H9 (cell line): ENCODE results near the gene UTF1. TPM values are rescaled to one million over a fixed set of nuclear protein-coding genes. Genes with fewer than 3 reads are reported as not detected.

Source experiments
- DNase-seq: peaks from one replicate; pipeline ENCODE4 v3.0.0-alpha.2; 2017
- H2AFZ ChIP-seq: one replicate; pipeline ENCODE4 v1.6.1; 2013; ENCODE audit warnings: mild to moderate bottlenecking, low read length, control low read depth, moderate library complexity
- H2AK5ac ChIP-seq: 2 replicates; pipeline ENCODE4 v1.6.1; 2013; ENCODE audit warnings: low read length, control low read depth, mixed read lengths; ENCODE audit not compliant: insufficient read length
- H2BK120ac ChIP-seq: one replicate; pipeline ENCODE4 v1.6.1; 2013; ENCODE audit warnings: low read depth, mild to moderate bottlenecking, low read length, control low read depth, inconsistent platforms; ENCODE audit not compliant: poor library complexity, severe bottlenecking
- H2BK12ac ChIP-seq: 2 replicates; pipeline ENCODE4 v1.6.1; 2013; ENCODE audit warnings: low read length, control low read depth, mixed read lengths, low read depth; ENCODE audit not compliant: insufficient read length
- H2BK15ac ChIP-seq: 2 replicates; pipeline ENCODE4 v1.6.1; 2013; ENCODE audit warnings: low read depth, low read length, control low read depth
- H2BK20ac ChIP-seq: one replicate; pipeline ENCODE4 v1.6.1; 2013; ENCODE audit warnings: low read depth, mild to moderate bottlenecking, low read length, control low read depth, inconsistent platforms; ENCODE audit not compliant: poor library complexity, severe bottlenecking
- H2BK5ac ChIP-seq: 2 replicates; pipeline ENCODE4 v1.6.1; 2013; ENCODE audit warnings: low read length, control low read depth, mixed read lengths; ENCODE audit not compliant: insufficient read length
- H3K14ac ChIP-seq: 2 replicates; pipeline ENCODE4 v1.6.1; 2013; ENCODE audit warnings: low read length, control low read depth; ENCODE audit not compliant: insufficient read depth
- H3K18ac ChIP-seq: 2 replicates; pipeline ENCODE4 v1.6.1; 2013; ENCODE audit warnings: low read depth, mild to moderate bottlenecking, mixed read lengths, low read length, control low read depth; ENCODE audit not compliant: insufficient read length
- H3K23ac ChIP-seq: 2 replicates; pipeline ENCODE4 v1.6.1; 2013; ENCODE audit warnings: low read length, control low read depth, mixed read lengths, low read depth; ENCODE audit not compliant: insufficient read length
- H3K23me2 ChIP-seq: 2 replicates; pipeline ENCODE4 v1.6.1; 2013; ENCODE audit warnings: low read depth, mild to moderate bottlenecking, mixed read lengths, low read length, control low read depth; ENCODE audit not compliant: insufficient read length, poor library complexity, severe bottlenecking
- H3K27ac ChIP-seq: 2 replicates; pipeline ENCODE4 v1.5.1; 2013; ENCODE audit warnings: low read length, control low read depth, mixed read lengths, low read depth; ENCODE audit not compliant: insufficient read length
- H3K27me3 ChIP-seq: 2 replicates; pipeline ENCODE4 v1.6.1; 2013; ENCODE audit warnings: low read length, control low read depth, inconsistent platforms; ENCODE audit not compliant: insufficient read depth
- H3K4ac ChIP-seq: 2 replicates; pipeline ENCODE4 v1.6.1; 2013; ENCODE audit warnings: low read depth, mild to moderate bottlenecking, control low read depth, inconsistent platforms, low read length, moderate library complexity
- H3K4me1 ChIP-seq: 2 replicates; pipeline ENCODE4 v1.6.1; 2013; ENCODE audit warnings: low read length, control low read depth, inconsistent platforms; ENCODE audit not compliant: insufficient read depth
- H3K4me2 ChIP-seq: 2 replicates; pipeline ENCODE4 v1.6.1; 2013; ENCODE audit warnings: low read length, control low read depth, mixed read lengths; ENCODE audit not compliant: insufficient read length, insufficient read depth
- H3K56ac ChIP-seq: 2 replicates; pipeline ENCODE4 v1.6.1; 2013; ENCODE audit warnings: low read depth, mild to moderate bottlenecking, mixed read lengths, low read length, control low read depth; ENCODE audit not compliant: insufficient read length
- H3K79me1 ChIP-seq: 2 replicates; pipeline ENCODE4 v1.6.1; 2013; ENCODE audit warnings: low read depth, mild to moderate bottlenecking, moderate library complexity, low read length, control low read depth, inconsistent platforms; ENCODE audit not compliant: insufficient read depth, poor library complexity, severe bottlenecking
- H3K79me2 ChIP-seq: 2 replicates; pipeline ENCODE4 v1.6.1; 2013; ENCODE audit warnings: low read length, control low read depth, inconsistent platforms; ENCODE audit not compliant: insufficient read depth
- H3K9ac ChIP-seq: 2 replicates; pipeline ENCODE4 v1.6.1; 2013; ENCODE audit warnings: low read length, control low read depth, mixed read lengths; ENCODE audit not compliant: insufficient read length; ENCODE audit errors: extremely low read depth
- H3K9me3 ChIP-seq: one replicate; pipeline ENCODE4 v1.6.1; 2013; ENCODE audit warnings: low read depth, low read length, inconsistent platforms; ENCODE audit not compliant: control insufficient read depth
- H3T11ph ChIP-seq: one replicate; pipeline ENCODE4 v1.6.1; 2013; ENCODE audit warnings: mild to moderate bottlenecking, low read length, control low read depth, inconsistent platforms
- H4K20me1 ChIP-seq: one replicate; pipeline ENCODE4 v1.6.1; 2013; ENCODE audit not compliant: control insufficient read depth, insufficient read length, insufficient read depth
- H4K5ac ChIP-seq: 2 replicates; pipeline ENCODE4 v1.6.1; 2013; ENCODE audit warnings: low read depth, mild to moderate bottlenecking, mixed read lengths, low read length, control low read depth; ENCODE audit not compliant: insufficient read length
- H4K8ac ChIP-seq: replicated peaks from 2 replicates; pipeline ENCODE4 v1.6.1; 2013; ENCODE audit warnings: low read length, control low read depth, mixed read lengths, low read depth; ENCODE audit not compliant: insufficient read length
- H4K91ac ChIP-seq: 2 replicates; pipeline ENCODE4 v1.6.1; 2013; ENCODE audit warnings: low read depth, mild to moderate bottlenecking, moderate library complexity, mixed read lengths, low read length, control low read depth; ENCODE audit not compliant: insufficient read length
- H3K27ac Mint-ChIP-seq, 3 experiments: 2 replicates in 2 of 3; 3 replicates in 1 of 3; pipeline ENCODE4 v1.8.0; 2020 to 2021; ENCODE audit warnings: mixed read lengths in 3 of 3, mild to moderate bottlenecking in 1 of 3, moderate library complexity in 1 of 3
- H3K27me3 Mint-ChIP-seq: 2 replicates; pipeline ENCODE4 v1.8.0; 2021; ENCODE audit warnings: low read depth, mild to moderate bottlenecking, moderate library complexity, mixed read lengths
- H3K36me3 Mint-ChIP-seq, 3 experiments: 2 replicates in 2 of 3; 3 replicates in 1 of 3; pipeline ENCODE4 v1.8.0; 2020 to 2021; ENCODE audit warnings: low read depth in 3 of 3, mixed read lengths in 3 of 3; ENCODE audit not compliant: insufficient read depth in 1 of 3
- H3K4me1 Mint-ChIP-seq, 2 experiments: 2 replicates each; pipeline ENCODE4 v1.8.0; 2020; ENCODE audit warnings: mixed read lengths in 2 of 2
- H3K4me3 Mint-ChIP-seq, 2 experiments: 2 replicates in 1 of 2; 3 replicates in 1 of 2; pipeline ENCODE4 v1.8.0; 2020 to 2021; ENCODE audit warnings: mild to moderate bottlenecking in 2 of 2, mixed read lengths in 2 of 2, moderate library complexity in 1 of 2
- H3K9me3 Mint-ChIP-seq, 2 experiments: 2 replicates in 1 of 2; 3 replicates in 1 of 2; pipeline ENCODE4 v1.8.0; 2020; ENCODE audit warnings: mild to moderate bottlenecking in 2 of 2, mixed read lengths in 2 of 2, moderate library complexity in 1 of 2
- CTCF ChIP-seq: fragments of 200-600 bp; sonication (generic); conservative IDR thresholded peaks from 3 replicates; pipeline ENCODE4 v1.8.0; 2021; ENCODE audit warnings: antibody characterized with exemption, mild to moderate bottlenecking
- WGBS: extraction: QIAGEN DNeasy Blood & Tissue Kit; methylation state at CpG from one replicate; pipeline ENCODE4 v1.1.7; 2013; ENCODE audit warnings: missing lambda C conversion rate, low lambda C conversion rate, mixed read lengths; ENCODE audit not compliant: insufficient read length; ENCODE audit errors: extremely low coverage; 5-methylcytosine and 5-hydroxymethylcytosine counted together
- total RNA-seq: library from RNA; stranded (reverse); gene quantifications from 2 replicates; pipeline ENCODE4 v1.2.1, GENCODE V29; 2021

UTF1 gene
- total RNA-seq, 1 experiment from 2014 or later: 31.5 TPM

GRCh38 chr10:133182791-133183645, 47.0 kb upstream of the UTF1 start:
- H3K27me3 Mint-ChIP-seq: no peaks in the 10 kb centered on the region

More at GRCh38 chr10:133182791-133183645, 47.0 kb upstream of the UTF1 start:
- no peaks in the 10 kb centered on the region for H3K23me2 ChIP-seq
- no peak overlapping the region for H2BK15ac ChIP-seq
- no peak overlapping the region for H3K23ac ChIP-seq
- H3K27me3 ChIP-seq: no peaks in the 10 kb centered on the region
- H3K4me3 Mint-ChIP-seq: no peak overlapping the region
- H3K79me2 ChIP-seq: no peaks in the 10 kb centered on the region
- H3K18ac ChIP-seq: no peak overlapping the region
- no peak overlapping the region for H3K56ac ChIP-seq
- H3K14ac ChIP-seq: no peak overlapping the region
- peaks cover 8 to 20% (median 18%) of the 10 kb centered on the region in 3 experiments for H3K36me3 Mint-ChIP-seq
- no peaks in the 10 kb centered on the region for H4K20me1 ChIP-seq
- no peak overlapping the region for H2AK5ac ChIP-seq
- no peak overlapping the region for H2AFZ ChIP-seq
- H3K9me3 Mint-ChIP-seq: peaks cover 5 to 7% of the 10 kb centered on the region in 2 experiments; a peak in 4 of 5 replicates
- no CpG with 5 or more reads among the region's 66 CpGs for WGBS
- no peak overlapping the region for H3K4me2 ChIP-seq
- H3K27ac ChIP-seq: no peak overlapping the region
- no peak overlapping the region for H3K9ac ChIP-seq
- H2BK12ac ChIP-seq: no peak overlapping the region
- no peak for DNase-seq
- H3K4ac ChIP-seq: no peak overlapping the region
- no peak overlapping the region for H3T11ph ChIP-seq
- H2BK120ac ChIP-seq: no peak overlapping the region
- no peak overlapping the region for H4K91ac ChIP-seq
- no peak overlapping the region for H3K27ac Mint-ChIP-seq
- no peak for TF ChIP-seq CTCF
- no peak overlapping the region for H2BK20ac ChIP-seq
- H3K4me1 Mint-ChIP-seq: no peaks in the 10 kb centered on the region
- no peaks in the 10 kb centered on the region for H3K79me1 ChIP-seq
- H3K4me1 ChIP-seq: no peaks in the 10 kb centered on the region
- peaks cover 2% of the 10 kb centered on the region for H3K9me3 ChIP-seq
- no peak overlapping the region for H4K8ac ChIP-seq
- no peak overlapping the region for H4K5ac ChIP-seq
- H2BK5ac ChIP-seq: no peak overlapping the region
